ENCODE measurements around the gene RNASEH2A.

The RNASEH2A gene

DNA sequence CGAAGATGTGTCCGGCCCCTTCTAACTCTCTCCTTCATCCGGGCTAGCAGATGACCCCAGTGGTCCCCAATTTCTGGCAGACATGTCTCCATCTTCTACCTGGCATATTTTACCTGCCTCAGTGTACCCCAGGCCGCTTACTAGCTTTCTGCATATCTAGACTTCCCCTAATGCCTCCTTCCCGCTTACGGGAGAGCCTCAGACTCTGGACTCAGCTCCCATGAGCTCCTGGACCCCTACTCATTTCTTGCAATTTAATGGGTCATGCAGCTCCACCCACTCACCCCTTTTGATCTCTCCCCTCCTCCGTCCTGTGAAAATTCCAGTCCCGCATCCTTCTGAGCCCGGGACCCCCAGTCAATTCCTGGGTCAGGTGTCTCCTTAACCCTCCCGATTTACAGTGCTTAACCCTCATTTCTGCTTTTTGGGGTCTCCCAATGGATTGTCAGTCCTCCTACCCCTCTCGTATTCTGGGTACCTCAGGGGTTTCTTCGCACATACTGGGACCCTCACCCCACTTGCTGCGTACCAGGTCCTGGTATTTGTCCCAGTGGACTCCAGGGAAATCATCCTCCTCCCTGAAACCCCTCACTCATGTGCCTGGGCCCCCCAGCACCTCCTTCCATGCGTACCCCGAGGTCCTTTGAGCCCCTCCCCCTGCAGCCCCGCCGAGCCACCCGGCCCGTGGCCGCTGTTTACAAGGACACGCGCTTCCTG lies 15.6 kb upstream of the RNASEH2A start:
- peak overlapping the region; percentile 86 for H2AK5ac ChIP-seq (ENCODE audit: low read length)
- peak overlapping the region; percentile 96 for H3K27ac ChIP-seq (ENCODE audit: low read depth, low read length)
- H3K4me1 ChIP-seq (ENCODE audit: control insufficient read depth in 1 of 2, insufficient read depth in 2 of 2, low read length in 2 of 2) = peaks cover 32 to 36% of the 10 kb centered on the region in 2 experiments

DNA sequence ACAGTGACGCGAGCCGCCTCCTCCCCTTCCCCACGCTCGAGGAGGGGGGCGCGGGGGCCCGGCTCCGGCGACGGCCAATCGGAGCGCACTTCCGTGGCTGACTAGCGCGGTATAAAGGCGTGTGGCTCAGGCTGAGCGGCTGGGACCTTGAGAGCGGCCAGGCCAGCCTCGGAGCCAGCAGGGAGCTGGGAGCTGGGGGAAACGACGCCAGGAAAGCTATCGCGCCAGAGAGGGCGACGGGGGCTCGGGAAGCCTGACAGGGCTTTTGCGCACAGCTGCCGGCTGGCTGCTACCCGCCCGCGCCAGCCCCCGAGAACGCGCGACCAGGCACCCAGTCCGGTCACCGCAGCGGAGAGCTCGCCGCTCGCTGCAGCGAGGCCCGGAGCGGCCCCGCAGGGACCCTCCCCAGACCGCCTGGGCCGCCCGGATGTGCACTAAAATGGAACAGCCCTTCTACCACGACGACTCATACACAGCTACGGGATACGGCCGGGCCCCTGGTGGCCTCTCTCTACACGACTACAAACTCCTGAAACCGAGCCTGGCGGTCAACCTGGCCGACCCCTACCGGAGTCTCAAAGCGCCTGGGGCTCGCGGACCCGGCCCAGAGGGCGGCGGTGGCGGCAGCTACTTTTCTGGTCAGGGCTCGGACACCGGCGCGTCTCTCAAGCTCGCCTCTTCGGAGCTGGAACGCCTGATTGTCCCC lies 14.9 kb upstream of the RNASEH2A start, which contains the start of gene JUNB:
Gene JUNB, plus strand, starts transcription at position 142 of the 706 bp plus-strand sequence. Its CDS starts 286 bp downstream, at position 428.
- H3K4me2 ChIP-seq (ENCODE audit: low read length) = peak within 1 kb of the TSS; percentile 96
- no peak within 1 kb of the TSS for H3K23ac ChIP-seq (ENCODE audit: low read length)
- peak; percentile 94 to 98 for DNase-seq
- H3K79me2 ChIP-seq (ENCODE audit: control insufficient read depth, insufficient read depth, low read length, poor library complexity) = peaks cover 26% of the 10 kb centered on the region
- peaks cover 2% of the 10 kb centered on the region for H3K9me3 ChIP-seq (ENCODE audit: insufficient read depth, low read depth, low read length)
- peak within 1 kb of the TSS; percentile 87 for H3K18ac ChIP-seq (ENCODE audit: low read length)
- peak within 1 kb of the TSS; percentile 86 for H2AK5ac ChIP-seq (ENCODE audit: low read length)
- peak within 1 kb of the TSS; percentile 96 for H4K8ac ChIP-seq (ENCODE audit: low read depth, low read length)
- peak within 1 kb of the TSS; percentile 84 for H4K91ac ChIP-seq (ENCODE audit: low read depth, low read length)
- peak within 1 kb of the TSS; percentile 89 for H3K4ac ChIP-seq (ENCODE audit: low read depth, low read length)
- peak within 1 kb of the TSS; percentile 41 for H2AFZ ChIP-seq (ENCODE audit: insufficient read depth, low read length, poor library complexity)
- peak within 1 kb of the TSS; percentile 88 for H3K9ac ChIP-seq (ENCODE audit: low read length)
- peak within 1 kb of the TSS; percentile 97 for H3K4me3 ChIP-seq (ENCODE audit: low read depth, low read length)
- peak within 1 kb of the TSS; percentile 64 for H2BK120ac ChIP-seq (ENCODE audit: insufficient read depth, low read length, poor library complexity)
- H2BK5ac ChIP-seq (ENCODE audit: low read depth, low read length, poor library complexity) = peak within 1 kb of the TSS; percentile 90
- H2BK12ac ChIP-seq (ENCODE audit: low read length) = peak within 1 kb of the TSS; percentile 69
- H3K4me1 ChIP-seq (ENCODE audit: control insufficient read depth in 1 of 2, insufficient read depth in 2 of 2, low read length in 2 of 2) = peaks cover 27 to 29% of the 10 kb centered on the region in 2 experiments
- H3K27ac ChIP-seq (ENCODE audit: low read depth, low read length) = peak within 1 kb of the TSS; percentile 96
- H3K36me3 ChIP-seq (ENCODE audit: control insufficient read depth in 1 of 2, insufficient read depth in 2 of 2, low read length in 2 of 2) = peaks cover 0 to 2% of the 10 kb centered on the region in 2 experiments
- peak within 1 kb of the TSS; percentile 82 for H3K14ac ChIP-seq (ENCODE audit: low read length)
- WGBS (ENCODE audit: extremely low coverage, insufficient coverage, insufficient read length) = no CpG with 5 or more reads among the region's 73 CpGs
- H3K27me3 ChIP-seq (ENCODE audit: insufficient read depth, low read length) = no peaks in the 10 kb centered on the region
- peaks cover 55% of the 10 kb centered on the region for H3K79me1 ChIP-seq (ENCODE audit: low read length)
- H4K12ac ChIP-seq (ENCODE audit: low read depth, low read length) = peak within 1 kb of the TSS; percentile 49

More for the DNA sequence above, 15.6 kb upstream of the RNASEH2A start:
- Histone ChIP-seq H4K8ac (ENCODE audit: low read depth, low read length) (peak overlapping the region; percentile 96), H3K4me2 (ENCODE audit: low read length) (peak overlapping the region; percentile 96), H3K9me3 (ENCODE audit: insufficient read depth, low read depth, low read length) (peaks cover 2% of the 10 kb centered on the region), H3K23ac (ENCODE audit: low read length) (no peak overlapping the region), H4K12ac (ENCODE audit: low read depth, low read length) (peak overlapping the region; percentile 5), H3K36me3 (ENCODE audit: control insufficient read depth in 1 of 2, insufficient read depth in 2 of 2, low read length in 2 of 2) (peaks cover 0 to 2% of the 10 kb centered on the region in 2 experiments), H3K18ac (ENCODE audit: low read length) (peak overlapping the region; percentile 87), H3K79me2 (ENCODE audit: control insufficient read depth, insufficient read depth, low read length, poor library complexity) (peaks cover 26% of the 10 kb centered on the region), H2BK120ac (ENCODE audit: insufficient read depth, low read length, poor library complexity) (peak overlapping the region; percentile 57), H3K9ac (ENCODE audit: low read length) (peak overlapping the region; percentile 31), H3K14ac (ENCODE audit: low read length) (peak overlapping the region; percentile 80), H2BK5ac (ENCODE audit: low read depth, low read length, poor library complexity) (peak overlapping the region; percentile 90), H3K27me3 (ENCODE audit: insufficient read depth, low read length) (no peaks in the 10 kb centered on the region), H2AFZ (ENCODE audit: insufficient read depth, low read length, poor library complexity) (peak overlapping the region; percentile 41), H4K91ac (ENCODE audit: low read depth, low read length) (peak overlapping the region; percentile 84), H3K79me1 (ENCODE audit: low read length) (peaks cover 62% of the 10 kb centered on the region), H3K4ac (ENCODE audit: low read depth, low read length) (peak overlapping the region; percentile 57), H2BK12ac (ENCODE audit: low read length) (peak overlapping the region; percentile 69), H3K4me3 (ENCODE audit: low read depth, low read length) (no peak overlapping the region)
- WGBS (ENCODE audit: extremely low coverage, insufficient coverage, insufficient read length) = no CpG with 5 or more reads among the region's 22 CpGs
- peak in 1 of 2 donors; percentile 26 for DNase-seq

DNA sequence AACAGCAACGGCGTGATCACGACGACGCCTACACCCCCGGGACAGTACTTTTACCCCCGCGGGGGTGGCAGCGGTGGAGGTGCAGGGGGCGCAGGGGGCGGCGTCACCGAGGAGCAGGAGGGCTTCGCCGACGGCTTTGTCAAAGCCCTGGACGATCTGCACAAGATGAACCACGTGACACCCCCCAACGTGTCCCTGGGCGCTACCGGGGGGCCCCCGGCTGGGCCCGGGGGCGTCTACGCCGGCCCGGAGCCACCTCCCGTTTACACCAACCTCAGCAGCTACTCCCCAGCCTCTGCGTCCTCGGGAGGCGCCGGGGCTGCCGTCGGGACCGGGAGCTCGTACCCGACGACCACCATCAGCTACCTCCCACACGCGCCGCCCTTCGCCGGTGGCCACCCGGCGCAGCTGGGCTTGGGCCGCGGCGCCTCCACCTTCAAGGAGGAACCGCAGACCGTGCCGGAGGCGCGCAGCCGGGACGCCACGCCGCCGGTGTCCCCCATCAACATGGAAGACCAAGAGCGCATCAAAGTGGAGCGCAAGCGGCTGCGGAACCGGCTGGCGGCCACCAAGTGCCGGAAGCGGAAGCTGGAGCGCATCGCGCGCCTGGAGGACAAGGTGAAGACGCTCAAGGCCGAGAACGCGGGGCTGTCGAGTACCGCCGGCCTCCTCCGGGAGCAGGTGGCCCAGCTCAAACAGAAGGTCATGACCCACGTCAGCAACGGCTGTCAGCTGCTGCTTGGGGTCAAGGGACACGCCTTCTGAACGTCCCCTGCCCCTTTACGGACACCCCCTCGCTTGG lies 14.1 kb upstream of the RNASEH2A start:
- no peak overlapping the region for H3K23ac ChIP-seq (ENCODE audit: low read length)
- H2BK12ac ChIP-seq (ENCODE audit: low read length) = peak overlapping the region; percentile 9
- peak overlapping the region; percentile 49 for H4K91ac ChIP-seq (ENCODE audit: low read depth, low read length)
- peak overlapping the region; percentile 15 for H2AFZ ChIP-seq (ENCODE audit: insufficient read depth, low read length, poor library complexity)
- H2AK5ac ChIP-seq (ENCODE audit: low read length) = peak overlapping the region; percentile 50
- H3K4me2 ChIP-seq (ENCODE audit: low read length) = peak overlapping the region; percentile 96
- H3K9me3 ChIP-seq (ENCODE audit: insufficient read depth, low read depth, low read length) = peaks cover 2% of the 10 kb centered on the region
- H3K79me1 ChIP-seq (ENCODE audit: low read length) = peaks cover 53% of the 10 kb centered on the region
- peak overlapping the region; percentile 83 for H2BK5ac ChIP-seq (ENCODE audit: low read depth, low read length, poor library complexity)
- H3K18ac ChIP-seq (ENCODE audit: low read length) = peak overlapping the region; percentile 62
- H3K27ac ChIP-seq (ENCODE audit: low read depth, low read length) = peak overlapping the region; percentile 87
- peak overlapping the region; percentile 88 for H3K9ac ChIP-seq (ENCODE audit: low read length)
- peaks cover 26% of the 10 kb centered on the region for H3K79me2 ChIP-seq (ENCODE audit: control insufficient read depth, insufficient read depth, low read length, poor library complexity)
- H3K4me3 ChIP-seq (ENCODE audit: low read depth, low read length) = peak overlapping the region; percentile 97
- WGBS (ENCODE audit: extremely low coverage, insufficient coverage, insufficient read length) = no CpG with 5 or more reads among the region's 84 CpGs
- peak overlapping the region; percentile 64 for H2BK120ac ChIP-seq (ENCODE audit: insufficient read depth, low read length, poor library complexity)
- H3K36me3 ChIP-seq (ENCODE audit: control insufficient read depth in 1 of 2, insufficient read depth in 2 of 2, low read length in 2 of 2) = peaks cover 0 to 6% of the 10 kb centered on the region in 2 experiments
- peak overlapping the region; percentile 89 for H3K4ac ChIP-seq (ENCODE audit: low read depth, low read length)
- peak overlapping the region; percentile 49 for H4K12ac ChIP-seq (ENCODE audit: low read depth, low read length)
- H3K27me3 ChIP-seq (ENCODE audit: insufficient read depth, low read length) = no peaks in the 10 kb centered on the region
- H3K14ac ChIP-seq (ENCODE audit: low read length) = peak overlapping the region; percentile 82
- H3K4me1 ChIP-seq (ENCODE audit: control insufficient read depth in 1 of 2, insufficient read depth in 2 of 2, low read length in 2 of 2) = peaks cover 25 to 26% of the 10 kb centered on the region in 2 experiments
- peak; percentile 60 to 73 for DNase-seq
- peak overlapping the region; percentile 77 for H4K8ac ChIP-seq (ENCODE audit: low read depth, low read length)

DNA sequence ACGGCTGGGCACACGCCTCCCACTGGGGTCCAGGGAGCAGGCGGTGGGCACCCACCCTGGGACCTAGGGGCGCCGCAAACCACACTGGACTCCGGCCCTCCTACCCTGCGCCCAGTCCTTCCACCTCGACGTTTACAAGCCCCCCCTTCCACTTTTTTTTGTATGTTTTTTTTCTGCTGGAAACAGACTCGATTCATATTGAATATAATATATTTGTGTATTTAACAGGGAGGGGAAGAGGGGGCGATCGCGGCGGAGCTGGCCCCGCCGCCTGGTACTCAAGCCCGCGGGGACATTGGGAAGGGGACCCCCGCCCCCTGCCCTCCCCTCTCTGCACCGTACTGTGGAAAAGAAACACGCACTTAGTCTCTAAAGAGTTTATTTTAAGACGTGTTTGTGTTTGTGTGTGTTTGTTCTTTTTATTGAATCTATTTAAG lies 13.5 kb upstream of the RNASEH2A start:
- WGBS (ENCODE audit: extremely low coverage, insufficient coverage, insufficient read length) = no CpG with 5 or more reads among the region's 22 CpGs
- Histone ChIP-seq H3K18ac (ENCODE audit: low read length) (peak overlapping the region; percentile 62), H3K27me3 (ENCODE audit: insufficient read depth, low read length) (no peaks in the 10 kb centered on the region)

More for the DNA sequence above, 13.5 kb upstream of the RNASEH2A start:
- peaks cover 52% of the 10 kb centered on the region for H3K79me1 ChIP-seq (ENCODE audit: low read length)
- H3K4me2 ChIP-seq (ENCODE audit: low read length) = peak overlapping the region; percentile 96
- H3K79me2 ChIP-seq (ENCODE audit: control insufficient read depth, insufficient read depth, low read length, poor library complexity) = peaks cover 26% of the 10 kb centered on the region
- H3K9ac ChIP-seq (ENCODE audit: low read length) = peak overlapping the region; percentile 88
- peaks cover 2% of the 10 kb centered on the region for H3K9me3 ChIP-seq (ENCODE audit: insufficient read depth, low read depth, low read length)
- peak overlapping the region; percentile 82 for H3K14ac ChIP-seq (ENCODE audit: low read length)
- peak overlapping the region; percentile 87 for H3K27ac ChIP-seq (ENCODE audit: low read depth, low read length)
- peaks cover 25 to 26% of the 10 kb centered on the region in 2 experiments for H3K4me1 ChIP-seq (ENCODE audit: control insufficient read depth in 1 of 2, insufficient read depth in 2 of 2, low read length in 2 of 2)
- peak overlapping the region; percentile 83 for H2BK5ac ChIP-seq (ENCODE audit: low read depth, low read length, poor library complexity)
- peak overlapping the region; percentile 49 for H4K91ac ChIP-seq (ENCODE audit: low read depth, low read length)
- no peak overlapping the region for H3K23ac ChIP-seq (ENCODE audit: low read length)
- peak overlapping the region; percentile 28 for H2BK120ac ChIP-seq (ENCODE audit: insufficient read depth, low read length, poor library complexity)
- H4K12ac ChIP-seq (ENCODE audit: low read depth, low read length) = peak overlapping the region; percentile 3
- peak overlapping the region; percentile 89 for H3K4ac ChIP-seq (ENCODE audit: low read depth, low read length)
- H3K36me3 ChIP-seq (ENCODE audit: control insufficient read depth in 1 of 2, insufficient read depth in 2 of 2, low read length in 2 of 2) = peaks cover 0 to 6% of the 10 kb centered on the region in 2 experiments
- H4K8ac ChIP-seq (ENCODE audit: low read depth, low read length) = peak overlapping the region; percentile 77
- peak overlapping the region; percentile 15 for H2AFZ ChIP-seq (ENCODE audit: insufficient read depth, low read length, poor library complexity)
- H2BK12ac ChIP-seq (ENCODE audit: low read length) = no peak overlapping the region
- H2AK5ac ChIP-seq (ENCODE audit: low read length) = peak overlapping the region; percentile 14
- H3K4me3 ChIP-seq (ENCODE audit: low read depth, low read length) = peak overlapping the region; percentile 97
- DNase-seq = no peak

Measured in trophoblast cell (in vitro differentiated cells and primary cell).